ENCODE measurements around the gene DDX1.

- TF ChIP-seq CTCF (IDR thresholded peaks at IDR 0.05) = no peak
- no peak for TF ChIP-seq ZFX (IDR thresholded peaks at IDR 0.05; ENCODE audit: borderline replicate concordance)
Observed at GRCh38 chr2:15596350-15596749, 4.7 kb downstream of the DDX1 start.
